Measurements from ENCODE around the gene MYO18A. TPM values are rescaled to one million over a fixed set of nuclear protein-coding genes. Genes with fewer than 3 reads are reported as not detected.

The MYO18A gene
- total and polyA plus RNA-seq, 11 donors = 83.5 to 340 (median 300) TPM

DNA sequence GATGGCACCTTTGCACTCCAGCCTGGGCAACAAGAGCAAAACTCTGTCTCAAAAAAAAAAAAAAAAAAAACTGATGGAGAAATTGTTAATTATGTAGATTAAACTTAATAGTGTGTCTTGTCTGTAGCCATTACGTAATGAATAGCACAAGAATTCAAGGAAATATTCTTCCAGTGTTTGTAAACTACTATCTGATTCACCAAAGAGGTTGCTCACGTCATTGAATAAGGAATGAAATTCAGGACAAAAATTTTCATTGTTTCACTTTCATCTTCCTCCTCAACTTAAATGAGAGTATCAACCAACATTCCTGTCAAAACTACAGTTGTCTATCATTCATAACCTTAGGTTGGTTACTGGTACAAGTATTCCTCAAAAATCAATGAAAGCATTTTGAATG, 30.7 kb upstream of the MYO18A start:
- TF ChIP-seq POLR2A (IDR thresholded peaks at IDR 0.05) = no peak
- TF ChIP-seq CTCF (IDR thresholded peaks at IDR 0.05) = no peak
- H3K27me3 ChIP-seq = no peaks in the 10 kb centered on the region
- intact Hi-C loops (cut with DNase I) = no loop called here
- H3K27ac ChIP-seq = no peak overlapping the region
- DNase-seq (no peak), ATAC-seq (no peak)
- H3K4me3 ChIP-seq = no peak overlapping the region
- no peaks in the 10 kb centered on the region for H3K9me3 ChIP-seq
- H3K36me3 ChIP-seq = no peaks in the 10 kb centered on the region
- WGBS, 4 donors = 83 to 89% (median 86%) methylated on average over 2 of the region's 2 CpGs
- H3K4me1 ChIP-seq = no peaks in the 10 kb centered on the region

DNA sequence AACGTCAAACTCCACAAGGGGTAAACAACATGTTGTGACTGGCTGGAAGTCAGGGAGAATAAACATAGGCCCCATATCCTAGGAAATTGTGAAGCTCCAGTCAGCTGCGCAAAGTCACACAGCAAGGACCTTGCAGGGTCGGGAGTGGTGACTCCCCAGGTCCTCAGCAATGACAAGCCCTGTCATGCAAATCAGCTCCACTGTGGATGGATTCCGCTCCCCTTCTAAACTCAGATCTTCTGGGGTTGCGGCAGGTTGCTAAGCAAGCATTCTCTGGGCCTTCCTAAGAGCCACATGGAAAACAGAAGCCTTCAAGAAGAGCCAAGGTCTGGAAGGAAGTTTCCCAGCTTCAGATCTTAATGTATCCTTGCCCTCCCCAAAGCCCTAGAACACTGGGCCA, 28.9 kb upstream of the MYO18A start:
- WGBS, 4 donors = 85 to 92% (median 89%) methylated on average over 5 of the region's 5 CpGs
- TF ChIP-seq POLR2A (IDR thresholded peaks at IDR 0.05) = no peak
- Histone ChIP-seq H3K4me1 (peaks cover 0 to 15% (median 1%) of the 10 kb centered on the region in 12 donors), H3K9me3 (no peaks in the 10 kb centered on the region), H3K27ac (no peak overlapping the region), H3K4me3 (no peak overlapping the region), H3K36me3 (no peaks in the 10 kb centered on the region), H3K27me3 (no peaks in the 10 kb centered on the region)
- intact Hi-C loops (cut with DNase I) = no loop called here
- ATAC-seq (no peak), DNase-seq (no peak)

- ATAC-seq (no peak), DNase-seq (no peak)
- Histone ChIP-seq H3K4me3 (no peak overlapping the region), H3K4me1 (peaks cover 0 to 15% (median 1%) of the 10 kb centered on the region in 12 donors), H3K27me3 (no peaks in the 10 kb centered on the region), H3K36me3 (no peaks in the 10 kb centered on the region), H3K9me3 (no peaks in the 10 kb centered on the region), H3K27ac (no peak overlapping the region)
- TF ChIP-seq CTCF (IDR thresholded peaks at IDR 0.05) (no peak), POLR2A (IDR thresholded peaks at IDR 0.05) (no peak)
- intact Hi-C loops (cut with DNase I) = no loop called here
- 88 to 95% (median 92%) methylated on average over 2 of the region's 2 CpGs for WGBS, 4 donors
These were observed 27.8 kb upstream of the MYO18A start for GRCh38 chr17:29207975-29208374.

DNA sequence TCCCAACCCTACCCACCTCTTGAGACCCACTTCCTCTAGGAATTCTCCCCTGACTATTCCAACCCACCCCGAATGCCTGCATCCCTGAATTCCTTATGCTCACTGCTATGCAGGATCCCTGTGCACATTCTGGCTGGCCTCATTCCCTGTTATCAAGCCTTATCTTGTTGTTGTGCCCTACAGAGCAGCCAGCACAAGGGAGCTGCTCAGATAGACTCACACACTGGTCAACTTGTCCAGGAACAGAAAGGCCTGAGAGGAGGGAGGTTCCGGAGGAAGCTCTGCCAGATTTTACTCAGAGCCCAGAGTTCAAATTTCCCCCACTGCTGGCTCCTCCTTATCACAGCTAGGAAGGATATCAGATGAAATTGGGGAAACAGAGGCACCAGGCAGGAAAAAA, 24.8 kb upstream of the MYO18A start:
- ATAC-seq = peak; percentile 63 to 95 (median 90)
- Histone ChIP-seq H3K4me3 (no peak overlapping the region), H3K4me1 (peaks cover 0 to 15% (median 1%) of the 10 kb centered on the region in 12 donors), H3K27me3 (no peaks in the 10 kb centered on the region), H3K9me3 (no peaks in the 10 kb centered on the region), H3K36me3 (no peaks in the 10 kb centered on the region), H3K27ac (no peak overlapping the region)
- intact Hi-C loops (cut with DNase I) = no loop called here
- TF ChIP-seq POLR2A (IDR thresholded peaks at IDR 0.05) (no peak), CTCF (IDR thresholded peaks at IDR 0.05) (no peak)
- no peak for DNase-seq
- 34 to 54% (median 47%) methylated on average over 2 of the region's 2 CpGs for WGBS, 4 donors
